Upper lobe of left lung (tissue), 6 donors: Measurements from ENCODE around the gene MYPN. TPM values are rescaled to one million over a fixed set of nuclear protein-coding genes. Genes with fewer than 3 reads are reported as not detected.

ENCODE experiments used
- ATAC-seq, 2 donors: fragments of 200-7000 bp; cut with Tn5 transposase; one replicate each; pipeline ENCODE4 v1.9.1; 2022; ENCODE audit warnings: mild to moderate bottlenecking in 2 of 2, moderate library complexity in 2 of 2; ENCODE audit not compliant: low FRiP score in 2 of 2
- DNase-seq, 2 donors: peaks; one replicate each; pipeline ENCODE4 v3.0.0-alpha.2; 2019 to 2020
- H3K27ac ChIP-seq, 4 donors: fragments of 200-600 bp; sonication (generic); one replicate each; pipeline ENCODE4 v1.5.1; 2016 to 2019
- H3K27me3 ChIP-seq, 4 donors: fragments of 200-600 bp; sonication (generic); one replicate each; pipeline ENCODE4 v1.5.1; 2017 to 2019
- H3K36me3 ChIP-seq, 4 donors: fragments of 200-600 bp; sonication (generic); one replicate each; pipeline ENCODE4 v1.5.1; 2016 to 2019
- H3K4me1 ChIP-seq, 4 donors: fragments of 200-600 bp; sonication (generic); one replicate each; pipeline ENCODE4 v1.5.1; 2018 to 2019
- H3K4me3 ChIP-seq, 4 donors: fragments of 200-600 bp; sonication (generic); one replicate each; pipeline ENCODE4 v1.5.1; 2017 to 2019; ENCODE audit warnings: mild to moderate bottlenecking in 2 of 4, moderate library complexity in 1 of 4
- H3K9me3 ChIP-seq, 4 donors: fragments of 200-600 bp; sonication (generic); one replicate each; pipeline ENCODE4 v1.5.1; 2018 to 2019
- EP300 ChIP-seq, 4 donors: sonication (generic); formaldehyde crosslinking; IDR thresholded peaks; one replicate each; pipeline ENCODE4 v1.5.1; 2017; ENCODE audit warnings: antibody characterized with exemption in 4 of 4, control low read depth in 2 of 4
- POLR2A ChIP-seq, 4 donors: fragments of 450-650 bp; IDR thresholded peaks; one replicate each; pipeline ENCODE4 v1.5.1; 2016 to 2017; ENCODE audit warnings: antibody characterized with exemption in 4 of 4, mild to moderate bottlenecking in 2 of 4
- POLR2AphosphoS5 ChIP-seq, 2 donors: sonication (generic); formaldehyde crosslinking; IDR thresholded peaks; one replicate each; pipeline ENCODE4 v1.5.1; 2017; ENCODE audit warnings: antibody characterized with exemption in 2 of 2
- WGBS, 2 donors: methylation state at CpG; one replicate each; pipeline ENCODE4 v1.1.5; 2017 to 2018; 5-methylcytosine and 5-hydroxymethylcytosine counted together
- total RNA-seq, 6 donors: library from RNA; depleted of rRNA in 4 of 6; stranded (reverse); fragments of >200 nt in 4 of 6; gene quantifications; one replicate each; pipeline versions ENCODE4 v1.1.0 to v1.2.1, GENCODE V29; 2016 to 2021
- TF ChIP-seq, protein P1 (sequence below), 6 experiments: fragments of 450-650 bp in 4 of 6; fragments of 200-600 bp in 2 of 6; sonication (generic) in 2 of 6; IDR thresholded peaks; one replicate each; pipeline ENCODE4 v1.5.1; 2016 to 2019; ENCODE audit warnings: antibody characterized with exemption in 6 of 6
- donor health status: DM: no; HTN: no; CAD: no; lungs with moderate emphysema.
- donor health status: DM: no; HTN: yes; CAD: no; lungs with severe emphysema.

The MYPN gene
- total RNA-seq, 6 donors from 2014 or later: not detected

GRCh38 chr10:68101066-68101465, 8.2 kb upstream of the MYPN start:
- Histone ChIP-seq H3K9me3 (no peaks in the 10 kb centered on the region), H3K36me3 (no peaks in the 10 kb centered on the region), H3K4me1 (no peaks in the 10 kb centered on the region), H3K27ac (no peak overlapping the region), H3K4me3 (no peak overlapping the region), H3K27me3 (no peaks in the 10 kb centered on the region)
- TF ChIP-seq, protein P1, sequence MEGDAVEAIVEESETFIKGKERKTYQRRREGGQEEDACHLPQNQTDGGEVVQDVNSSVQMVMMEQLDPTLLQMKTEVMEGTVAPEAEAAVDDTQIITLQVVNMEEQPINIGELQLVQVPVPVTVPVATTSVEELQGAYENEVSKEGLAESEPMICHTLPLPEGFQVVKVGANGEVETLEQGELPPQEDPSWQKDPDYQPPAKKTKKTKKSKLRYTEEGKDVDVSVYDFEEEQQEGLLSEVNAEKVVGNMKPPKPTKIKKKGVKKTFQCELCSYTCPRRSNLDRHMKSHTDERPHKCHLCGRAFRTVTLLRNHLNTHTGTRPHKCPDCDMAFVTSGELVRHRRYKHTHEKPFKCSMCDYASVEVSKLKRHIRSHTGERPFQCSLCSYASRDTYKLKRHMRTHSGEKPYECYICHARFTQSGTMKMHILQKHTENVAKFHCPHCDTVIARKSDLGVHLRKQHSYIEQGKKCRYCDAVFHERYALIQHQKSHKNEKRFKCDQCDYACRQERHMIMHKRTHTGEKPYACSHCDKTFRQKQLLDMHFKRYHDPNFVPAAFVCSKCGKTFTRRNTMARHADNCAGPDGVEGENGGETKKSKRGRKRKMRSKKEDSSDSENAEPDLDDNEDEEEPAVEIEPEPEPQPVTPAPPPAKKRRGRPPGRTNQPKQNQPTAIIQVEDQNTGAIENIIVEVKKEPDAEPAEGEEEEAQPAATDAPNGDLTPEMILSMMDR (IDR thresholded peaks at IDR 0.05): no peak
- TF ChIP-seq POLR2A (IDR thresholded peaks at IDR 0.05) (no peak), POLR2AphosphoS5 (IDR thresholded peaks at IDR 0.05) (no peak), EP300 (IDR thresholded peaks at IDR 0.05) (no peak)
- DNase-seq (no peak), ATAC-seq (no peak)
- 80 to 86% methylated on average over 2 of the region's 2 CpGs for WGBS, 2 donors

DNA sequence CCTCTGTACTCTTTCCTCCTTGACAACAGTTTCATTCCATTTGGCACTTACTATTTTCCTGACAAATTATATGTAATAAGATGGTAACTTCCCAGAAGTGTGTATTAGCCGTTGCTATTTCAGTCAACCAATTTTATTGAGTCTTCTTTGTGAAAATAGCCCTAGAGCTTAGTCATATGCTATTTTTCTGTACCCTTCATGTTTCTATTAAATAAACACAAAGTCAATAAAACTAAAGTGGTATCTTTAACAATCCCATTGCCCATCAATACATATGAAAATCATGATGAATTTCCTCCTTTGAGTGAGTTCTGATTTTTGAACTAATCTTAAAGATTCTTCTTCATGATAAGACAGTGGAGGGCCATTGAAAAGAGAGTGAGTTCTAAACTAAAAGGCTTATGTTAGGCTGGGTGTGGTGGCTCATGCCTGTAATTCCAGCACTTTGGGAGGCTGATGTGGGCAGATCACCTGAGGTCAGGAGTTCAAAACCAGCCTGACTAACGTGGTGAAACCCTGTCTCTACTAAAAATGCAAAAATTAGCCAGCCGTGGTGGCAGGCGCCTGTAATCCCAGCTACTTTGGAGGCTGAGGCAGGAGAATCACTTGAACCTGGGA, 5.9 kb upstream of the MYPN start:
- TF ChIP-seq, protein P1 (IDR thresholded peaks at IDR 0.05): no peak
- TF ChIP-seq POLR2A (IDR thresholded peaks at IDR 0.05): no peak
- no peak for TF ChIP-seq EP300 (IDR thresholded peaks at IDR 0.05)
- no peak for TF ChIP-seq POLR2AphosphoS5 (IDR thresholded peaks at IDR 0.05)
- ATAC-seq: no peak
- no peak overlapping the region for H3K27ac ChIP-seq
- H3K36me3 ChIP-seq: no peaks in the 10 kb centered on the region
- WGBS, 2 donors: 77 to 84% methylated on average over 4 of the region's 4 CpGs
- H3K27me3 ChIP-seq: no peaks in the 10 kb centered on the region
- H3K4me3 ChIP-seq: no peak overlapping the region
- no peaks in the 10 kb centered on the region for H3K4me1 ChIP-seq
- no peaks in the 10 kb centered on the region for H3K9me3 ChIP-seq
- no peak for DNase-seq

- Histone ChIP-seq H3K36me3 (no peaks in the 10 kb centered on the region), H3K9me3 (no peaks in the 10 kb centered on the region), H3K27ac (no peak overlapping the region), H3K4me1 (no peaks in the 10 kb centered on the region), H3K4me3 (no peak overlapping the region), H3K27me3 (no peaks in the 10 kb centered on the region)
- no peak for DNase-seq
- ATAC-seq: no peak
- TF ChIP-seq, protein P1 (IDR thresholded peaks at IDR 0.05): no peak
- TF ChIP-seq EP300 (IDR thresholded peaks at IDR 0.05): no peak
- no peak for TF ChIP-seq POLR2AphosphoS5 (IDR thresholded peaks at IDR 0.05)
- no peak for TF ChIP-seq POLR2A (IDR thresholded peaks at IDR 0.05)
- 92 to 97% methylated on average over 2 to 3 of the region's 3 CpGs for WGBS, 2 donors
These were observed 5.4 kb upstream of the MYPN start for GRCh38 chr10:68103901-68104300.

DNA sequence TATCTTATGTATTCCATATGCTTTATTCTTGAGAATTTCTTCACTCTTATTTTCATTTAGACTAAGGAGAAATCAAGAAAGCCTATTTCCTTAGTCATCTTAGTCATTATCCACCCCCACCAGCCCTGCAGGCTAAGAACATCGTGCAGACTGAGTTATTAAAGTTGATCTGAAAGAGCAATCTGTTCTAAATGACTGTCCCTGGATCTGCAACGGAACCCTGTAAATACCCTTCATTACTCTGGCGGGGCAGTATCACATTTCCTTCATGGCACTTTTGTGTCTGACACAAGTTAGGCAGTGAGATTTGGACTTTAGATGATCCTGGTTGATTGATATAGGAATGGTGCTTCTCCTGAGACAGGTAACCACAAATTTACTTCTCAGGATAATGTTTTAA, 3.5 kb upstream of the MYPN start:
- ATAC-seq: no peak
- Histone ChIP-seq H3K4me3 (no peak overlapping the region), H3K9me3 (no peaks in the 10 kb centered on the region), H3K27ac (no peak overlapping the region), H3K27me3 (no peaks in the 10 kb centered on the region), H3K36me3 (no peaks in the 10 kb centered on the region), H3K4me1 (no peaks in the 10 kb centered on the region)
- 78 to 81% methylated on average over 3 of the region's 3 CpGs for WGBS, 2 donors
- TF ChIP-seq, protein P1 (IDR thresholded peaks at IDR 0.05): no peak
- TF ChIP-seq POLR2AphosphoS5 (IDR thresholded peaks at IDR 0.05) (no peak), POLR2A (IDR thresholded peaks at IDR 0.05) (no peak), EP300 (IDR thresholded peaks at IDR 0.05) (no peak)
- DNase-seq: no peak

GRCh38 chr10:68106656-68107055, 2.6 kb upstream of the MYPN start:
- no peaks in the 10 kb centered on the region for H3K9me3 ChIP-seq
- ATAC-seq: no peak
- 67 to 75% methylated on average over 3 of the region's 3 CpGs for WGBS, 2 donors
- no peak overlapping the region for H3K4me3 ChIP-seq
- no peaks in the 10 kb centered on the region for H3K36me3 ChIP-seq
- H3K4me1 ChIP-seq: no peaks in the 10 kb centered on the region
- TF ChIP-seq POLR2A (IDR thresholded peaks at IDR 0.05): no peak
- no peak for TF ChIP-seq EP300 (IDR thresholded peaks at IDR 0.05)
- no peak for TF ChIP-seq POLR2AphosphoS5 (IDR thresholded peaks at IDR 0.05)
- TF ChIP-seq, protein P1 (IDR thresholded peaks at IDR 0.05): no peak
- no peak overlapping the region for H3K27ac ChIP-seq
- DNase-seq: no peak
- no peaks in the 10 kb centered on the region for H3K27me3 ChIP-seq
